ENCODE measurements around the gene THSD4. TPM values are rescaled to one million over a fixed set of nuclear protein-coding genes. Genes with fewer than 3 reads are reported as not detected.
A peak's percentile ranks its signal among the peaks of the same experiment; 100 is the strongest.

The THSD4 gene
- total and polyA plus RNA-seq, 2 donors (not counting 1 experiment from before 2014, with no cell fraction given), result 43.1 to 95.5 TPM

DNA sequence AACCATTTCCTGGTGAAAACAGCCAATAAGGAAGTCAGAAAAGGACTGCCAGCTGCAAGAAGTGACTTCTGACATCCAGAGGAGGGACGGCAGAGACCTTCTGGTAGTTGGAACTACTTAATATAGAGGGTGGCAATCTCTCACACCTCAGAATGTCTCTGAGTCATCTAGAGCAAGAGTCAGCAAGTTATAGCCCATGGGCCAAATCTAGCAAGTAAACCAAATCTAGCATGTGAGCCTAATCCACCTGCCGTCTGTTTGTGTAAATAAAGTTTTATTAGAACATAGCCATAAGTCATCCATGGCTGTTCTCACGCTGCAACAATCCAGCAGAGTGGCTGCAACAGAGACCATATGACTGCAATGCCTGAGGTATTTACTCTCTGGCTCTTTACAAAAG, 534.6 kb downstream of the THSD4 start:
- no peaks in the 10 kb centered on the region for H3K36me3 ChIP-seq (ENCODE audit: control insufficient read depth, insufficient read depth, low read length)
- peak in 1 of 2 donors; percentile 49 for DNase-seq (ENCODE audit: low read depth in 2 of 2)
- no peak overlapping the region for H3K4me3 ChIP-seq (replicated peaks in 1 of 4; ENCODE audit: control extremely low read depth in 1 of 4, insufficient read depth in 1 of 4, low read depth in 3 of 4, low read length in 4 of 4)
- no peak overlapping the region for H3K9ac ChIP-seq (ENCODE audit: insufficient read depth, low read length)
- no peaks in the 10 kb centered on the region for H3K27me3 ChIP-seq (ENCODE audit: control insufficient read depth, insufficient read depth, low read length)
- H3K9me3 ChIP-seq (ENCODE audit: control insufficient read depth, insufficient read depth, low read depth, low read length), result no peaks in the 10 kb centered on the region
- H3K27ac ChIP-seq (ENCODE audit: insufficient read depth, low read length), result no peak overlapping the region
- H4K20me1 ChIP-seq (ENCODE audit: control insufficient read depth, extremely low read depth, insufficient read depth, low read length), result no peaks in the 10 kb centered on the region
- H3K4me1 ChIP-seq (ENCODE audit: control insufficient read depth, extremely low read depth, insufficient read depth, low read length), result no peaks in the 10 kb centered on the region
- H3K4me2 ChIP-seq (ENCODE audit: extremely low read depth, insufficient read depth, low read length), result no peak overlapping the region
- TF ChIP-seq, protein P1, sequence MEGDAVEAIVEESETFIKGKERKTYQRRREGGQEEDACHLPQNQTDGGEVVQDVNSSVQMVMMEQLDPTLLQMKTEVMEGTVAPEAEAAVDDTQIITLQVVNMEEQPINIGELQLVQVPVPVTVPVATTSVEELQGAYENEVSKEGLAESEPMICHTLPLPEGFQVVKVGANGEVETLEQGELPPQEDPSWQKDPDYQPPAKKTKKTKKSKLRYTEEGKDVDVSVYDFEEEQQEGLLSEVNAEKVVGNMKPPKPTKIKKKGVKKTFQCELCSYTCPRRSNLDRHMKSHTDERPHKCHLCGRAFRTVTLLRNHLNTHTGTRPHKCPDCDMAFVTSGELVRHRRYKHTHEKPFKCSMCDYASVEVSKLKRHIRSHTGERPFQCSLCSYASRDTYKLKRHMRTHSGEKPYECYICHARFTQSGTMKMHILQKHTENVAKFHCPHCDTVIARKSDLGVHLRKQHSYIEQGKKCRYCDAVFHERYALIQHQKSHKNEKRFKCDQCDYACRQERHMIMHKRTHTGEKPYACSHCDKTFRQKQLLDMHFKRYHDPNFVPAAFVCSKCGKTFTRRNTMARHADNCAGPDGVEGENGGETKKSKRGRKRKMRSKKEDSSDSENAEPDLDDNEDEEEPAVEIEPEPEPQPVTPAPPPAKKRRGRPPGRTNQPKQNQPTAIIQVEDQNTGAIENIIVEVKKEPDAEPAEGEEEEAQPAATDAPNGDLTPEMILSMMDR (conservative IDR thresholded peaks at IDR 0.05 in 1 of 2, IDR thresholded peaks at IDR 0.05 in 1 of 2; ENCODE audit: low read depth in 1 of 2, low read length in 2 of 2), result no peak
- no peak for TF ChIP-seq EZH2 (IDR thresholded peaks at IDR 0.05; ENCODE audit: low read length, missing control alignments)
- H3K79me2 ChIP-seq (ENCODE audit: control insufficient read depth, insufficient read depth, low read length), result no peaks in the 10 kb centered on the region
- H2AFZ ChIP-seq (ENCODE audit: low read length), result no peak overlapping the region

DNA sequence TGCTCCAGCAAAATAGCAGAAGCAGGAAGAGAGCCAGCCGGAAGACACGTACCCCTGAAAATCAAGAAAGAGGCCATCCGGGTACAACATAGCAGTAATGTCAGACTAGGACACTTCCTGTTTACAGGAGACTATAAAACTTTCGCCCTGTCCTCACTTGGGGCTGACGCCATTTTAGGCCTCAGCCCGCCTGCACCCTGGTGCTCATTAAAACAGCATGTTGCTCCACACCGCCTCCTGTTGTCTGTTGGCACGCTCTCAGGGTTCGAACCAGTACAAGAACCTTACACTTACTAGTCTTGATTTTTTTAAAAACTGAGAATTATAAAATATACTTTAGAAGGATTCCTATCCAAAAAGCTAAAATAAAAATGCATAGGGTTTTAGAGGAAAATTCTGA, 535.3 kb downstream of the THSD4 start:
- no peaks in the 10 kb centered on the region for H4K20me1 ChIP-seq (ENCODE audit: control insufficient read depth, extremely low read depth, insufficient read depth, low read length)
- H3K27ac ChIP-seq (ENCODE audit: insufficient read depth, low read length), result no peak overlapping the region
- no peaks in the 10 kb centered on the region for H3K27me3 ChIP-seq (ENCODE audit: control insufficient read depth, insufficient read depth, low read length)
- no peak overlapping the region for H2AFZ ChIP-seq (ENCODE audit: low read length)
- no peaks in the 10 kb centered on the region for H3K79me2 ChIP-seq (ENCODE audit: control insufficient read depth, insufficient read depth, low read length)
- TF ChIP-seq EZH2 (IDR thresholded peaks at IDR 0.05; ENCODE audit: low read length, missing control alignments), result no peak
- no peak overlapping the region for H3K4me3 ChIP-seq (replicated peaks in 1 of 4; ENCODE audit: control extremely low read depth in 1 of 4, insufficient read depth in 1 of 4, low read depth in 3 of 4, low read length in 4 of 4)
- no peaks in the 10 kb centered on the region for H3K9me3 ChIP-seq (ENCODE audit: control insufficient read depth, insufficient read depth, low read depth, low read length)
- no peaks in the 10 kb centered on the region for H3K4me1 ChIP-seq (ENCODE audit: control insufficient read depth, extremely low read depth, insufficient read depth, low read length)
- H3K4me2 ChIP-seq (ENCODE audit: extremely low read depth, insufficient read depth, low read length), result no peak overlapping the region
- DNase-seq (ENCODE audit: low read depth in 2 of 2), result no peak
- no peaks in the 10 kb centered on the region for H3K36me3 ChIP-seq (ENCODE audit: control insufficient read depth, insufficient read depth, low read length)
- no peak overlapping the region for H3K9ac ChIP-seq (ENCODE audit: insufficient read depth, low read length)

DNA sequence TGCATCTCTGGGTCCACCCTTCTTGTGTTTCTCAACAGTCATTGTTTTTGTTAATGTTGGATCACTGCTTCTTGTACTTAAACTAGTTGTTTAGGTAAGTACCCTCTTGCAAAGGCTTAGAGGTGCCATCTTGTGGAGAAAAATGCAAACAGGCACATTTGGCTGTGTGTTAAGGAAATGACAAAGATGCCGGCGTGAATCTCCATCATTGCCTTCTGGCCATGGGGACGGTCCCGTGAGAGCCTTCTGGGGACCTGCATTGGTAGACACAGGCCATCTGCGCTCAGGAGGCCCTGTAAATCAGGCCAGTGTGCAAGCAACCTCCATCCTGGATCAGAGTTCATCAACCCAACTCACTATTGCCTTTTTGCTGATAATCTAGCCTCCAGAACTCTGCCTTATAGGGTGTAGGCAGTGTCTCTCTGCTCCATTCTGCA, 536.5 kb downstream of the THSD4 start:
- Histone ChIP-seq H3K27ac (ENCODE audit: insufficient read depth, low read length) (no peak overlapping the region), H3K4me2 (ENCODE audit: extremely low read depth, insufficient read depth, low read length) (no peak overlapping the region), H2AFZ (ENCODE audit: low read length) (no peak overlapping the region), H3K4me3 (replicated peaks in 1 of 4; ENCODE audit: control extremely low read depth in 1 of 4, insufficient read depth in 1 of 4, low read depth in 3 of 4, low read length in 4 of 4) (no peak overlapping the region), H3K9me3 (ENCODE audit: control insufficient read depth, insufficient read depth, low read depth, low read length) (no peaks in the 10 kb centered on the region), H3K36me3 (ENCODE audit: control insufficient read depth, insufficient read depth, low read length) (no peaks in the 10 kb centered on the region), H4K20me1 (ENCODE audit: control insufficient read depth, extremely low read depth, insufficient read depth, low read length) (no peaks in the 10 kb centered on the region), H3K79me2 (ENCODE audit: control insufficient read depth, insufficient read depth, low read length) (no peaks in the 10 kb centered on the region), H3K27me3 (ENCODE audit: control insufficient read depth, insufficient read depth, low read length) (no peaks in the 10 kb centered on the region), H3K4me1 (ENCODE audit: control insufficient read depth, extremely low read depth, insufficient read depth, low read length) (no peaks in the 10 kb centered on the region), H3K9ac (ENCODE audit: insufficient read depth, low read length) (no peak overlapping the region)
- TF ChIP-seq, protein P1 (conservative IDR thresholded peaks at IDR 0.05 in 1 of 2, IDR thresholded peaks at IDR 0.05 in 1 of 2; ENCODE audit: low read depth in 1 of 2, low read length in 2 of 2), result peak; percentile 68 to 71
- no peak for TF ChIP-seq EZH2 (IDR thresholded peaks at IDR 0.05; ENCODE audit: low read length, missing control alignments)
- DNase-seq (ENCODE audit: low read depth in 2 of 2), result peak; percentile 68 to 91

All from fibroblast of lung (primary cell).